ENCODE measurements around the gene SPTBN4.

GRCh38 chr19:40617961-40618360 is 151.2 kb downstream of the SPTBN4 start:
- TF ChIP-seq CTCF (conservative IDR thresholded peaks at IDR 0.05 in 1 of 2, IDR thresholded peaks at IDR 0.05 in 1 of 2; ENCODE audit: low read depth in 1 of 2, low read length in 2 of 2) = no peak
- no peak for TF ChIP-seq EZH2 (IDR thresholded peaks at IDR 0.05; ENCODE audit: low read length, missing control alignments)

Measured in fibroblast of lung (primary cell).